ENCODE measurements around the gene KRT6B.
"Not testable (repeated sequence)": the region's sequence is repeated elsewhere in the genome, so short reads cannot be mapped to it uniquely, and the experiment has no call there.

Gene KRT6B
- long read RNA-seq, donor 1, result 0 reads
- long read RNA-seq, donor 2, result 0 reads
- long read RNA-seq, donor 3, result 0 reads
- long read RNA-seq, donor 4, result 0 reads
- long read RNA-seq, donor 5, result 0 reads
- long read RNA-seq, donor 6, result 0 reads
- long read RNA-seq, donor 7, result 0 reads
- long read RNA-seq, donor 8, result 0 reads

GRCh38 chr12:52452101-52452500, at the start of gene KRT6B:
Gene KRT6B (minus strand): TSS chr12:52452146. CDS start chr12:52452078, 68 bp downstream.
- no peak for DNase-seq

DNA sequence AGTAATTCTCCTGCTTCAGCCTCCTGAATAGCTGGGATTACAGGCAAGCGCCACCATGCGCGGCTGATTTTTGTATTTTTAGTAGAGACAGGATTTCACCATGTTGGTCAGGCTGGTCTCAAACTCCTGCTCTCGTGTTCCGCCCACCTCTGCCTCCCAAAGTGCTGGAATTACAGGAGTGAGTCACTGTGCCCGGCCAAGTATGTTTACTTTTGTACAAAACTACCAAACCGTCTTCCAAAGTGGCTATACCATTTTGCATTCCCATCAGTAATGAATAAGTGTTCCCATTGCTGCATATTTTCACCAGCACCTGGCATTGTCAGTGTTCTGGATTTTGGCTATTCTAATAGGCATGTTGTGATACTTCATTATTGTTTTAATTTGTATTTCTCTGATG, 49.5 kb upstream of the KRT6B start:
- no peak for DNase-seq

DNA sequence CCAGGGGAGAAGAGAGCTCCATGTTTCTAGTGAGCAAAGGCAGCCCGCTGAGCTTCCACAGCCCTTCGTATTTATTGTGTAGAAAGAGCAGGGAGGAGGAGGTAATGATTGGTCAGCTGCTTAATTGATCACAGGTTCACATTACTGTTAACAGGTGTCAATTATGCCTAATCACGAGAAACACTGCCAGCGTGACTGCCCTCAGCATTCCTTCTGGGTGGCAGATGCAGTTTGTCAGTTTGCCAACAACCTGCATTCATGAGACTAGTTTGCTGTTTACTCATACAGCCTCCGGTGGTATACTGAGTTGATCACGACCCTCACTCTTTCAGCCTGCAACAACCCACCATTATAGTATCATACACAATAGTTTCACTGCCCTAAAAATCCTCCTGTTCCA, 48.6 kb upstream of the KRT6B start:
- DNase-seq, result not testable (repeated sequence)

GRCh38 chr12:52499806-52500560, 48.0 kb upstream of the KRT6B start:
- DNase-seq, result no peak

- DNase-seq, result no peak
Observed at GRCh38 chr12:52498946-52499345, 47.0 kb upstream of the KRT6B start.

DNA sequence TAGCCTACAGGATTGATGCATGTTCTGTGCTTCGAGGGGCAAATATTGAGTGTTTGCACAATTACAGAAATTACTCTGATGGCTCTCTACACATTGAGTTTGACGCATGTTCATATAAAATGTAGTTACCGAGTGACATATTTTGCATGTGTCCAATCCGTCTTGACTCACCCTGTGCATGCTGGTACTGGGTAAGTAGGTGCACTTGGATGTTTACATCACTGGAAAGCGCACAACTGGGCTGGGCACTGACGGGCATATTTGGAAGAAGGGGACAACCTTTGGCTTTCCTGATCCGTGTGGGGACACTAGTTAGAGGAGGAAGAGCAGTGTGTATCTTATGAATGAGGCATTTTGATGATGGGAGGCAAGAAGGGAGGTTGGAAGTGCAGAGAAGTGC, 46.0 kb upstream of the KRT6B start:
- DNase-seq, result no peak

DNA sequence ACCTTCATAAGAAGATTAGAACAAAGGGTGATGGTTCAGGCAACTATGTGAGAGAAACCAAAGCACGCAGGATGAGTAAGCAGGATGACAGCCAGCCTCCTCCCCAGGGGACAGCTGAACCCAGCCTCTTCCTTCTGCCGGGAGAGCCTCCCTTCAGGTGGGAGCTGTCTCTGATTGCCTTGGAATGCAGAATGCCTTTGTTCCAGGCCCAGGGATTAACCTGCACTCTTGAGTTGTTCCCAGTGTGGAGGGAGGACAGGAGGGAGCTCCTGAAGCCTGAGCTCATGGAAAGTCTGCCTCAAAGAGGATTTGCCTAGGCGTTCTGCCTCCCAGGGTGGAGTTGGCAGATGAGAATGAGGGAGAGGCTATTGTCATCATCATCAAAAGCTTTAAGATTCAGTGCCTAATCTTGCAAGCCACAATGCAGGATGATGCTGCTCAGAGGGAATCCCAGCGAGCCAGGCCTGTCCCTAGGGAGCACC, 44.7 kb upstream of the KRT6B start:
- DNase-seq, result no peak

DNA sequence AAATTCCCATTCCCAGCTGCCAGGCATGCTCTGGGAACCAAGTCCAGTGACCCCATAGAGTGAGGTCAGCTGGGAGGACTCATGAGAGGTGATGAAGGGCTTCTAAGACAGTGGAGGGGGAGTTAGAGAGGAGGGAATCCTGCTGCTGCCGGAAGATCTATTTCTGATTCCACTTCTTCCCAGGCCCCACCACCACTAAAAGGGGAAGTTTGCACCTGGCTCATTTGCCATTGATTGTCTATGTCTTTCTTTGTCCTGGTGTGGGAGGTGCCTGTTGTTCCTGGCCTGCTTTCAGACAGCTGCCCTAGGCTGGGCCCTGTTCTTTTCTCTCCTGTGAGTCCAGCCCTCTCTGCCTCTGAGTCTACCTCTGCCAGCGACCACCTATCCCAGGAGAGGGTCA, 44.1 kb upstream of the KRT6B start:
- no peak for DNase-seq

- DNase-seq, result peak; percentile 9
Observed at GRCh38 chr12:52495389-52495788, 43.4 kb upstream of the KRT6B start.

DNA sequence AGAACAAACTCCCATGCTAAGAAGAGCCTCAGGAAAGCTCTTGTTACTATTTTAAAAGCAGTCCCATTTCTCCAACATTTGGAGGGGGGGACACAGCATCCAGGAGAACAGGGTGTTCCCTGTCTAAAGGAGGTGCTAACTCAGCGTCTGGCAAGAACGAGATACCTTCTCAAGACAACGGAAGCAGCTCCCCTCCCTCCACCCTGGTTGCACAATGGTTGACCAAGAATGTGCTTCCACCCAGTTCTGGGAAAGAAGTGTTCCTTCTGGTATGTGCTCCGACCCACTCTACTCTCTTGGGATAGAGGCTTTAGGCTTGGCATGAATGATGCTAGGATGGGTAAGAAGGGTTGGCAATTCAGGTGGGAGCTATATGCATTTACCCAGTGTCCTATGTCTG, 42.6 kb upstream of the KRT6B start:
- DNase-seq, result no peak

GRCh38 chr12:52494100-52494499, 42.2 kb upstream of the KRT6B start:
- DNase-seq, result no peak

- no peak for DNase-seq
Observed at GRCh38 chr12:52493172-52493571, 41.2 kb upstream of the KRT6B start, which contains the start of gene KRT6A. Gene KRT6A (minus strand): TSS chr12:52493257. CDS start chr12:52493188, 69 bp downstream.

DNA sequence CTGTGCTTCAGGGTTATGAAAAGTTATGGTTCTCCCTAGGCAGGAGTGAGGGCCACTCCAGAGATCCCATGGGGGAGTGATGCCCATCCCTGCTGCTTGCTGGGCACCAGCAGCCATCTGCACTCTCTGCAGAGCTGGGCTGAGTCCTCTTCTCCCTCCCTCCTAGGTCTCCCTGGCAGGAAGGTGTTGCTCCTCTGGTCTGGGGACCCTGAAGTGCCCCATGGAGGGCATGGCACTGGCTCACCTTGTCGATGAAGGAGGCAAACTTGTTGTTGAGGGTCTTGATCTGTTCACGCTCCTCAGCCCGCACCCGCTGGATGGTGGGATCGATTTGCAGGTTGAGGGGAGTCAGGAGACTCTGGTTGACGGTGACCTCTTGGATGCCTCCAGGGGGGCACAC, 40.5 kb upstream of the KRT6B start:
- DNase-seq, result not testable (repeated sequence)

GRCh38 chr12:52491495-52491894, 39.5 kb upstream of the KRT6B start:
- not testable (repeated sequence) for DNase-seq

DNA sequence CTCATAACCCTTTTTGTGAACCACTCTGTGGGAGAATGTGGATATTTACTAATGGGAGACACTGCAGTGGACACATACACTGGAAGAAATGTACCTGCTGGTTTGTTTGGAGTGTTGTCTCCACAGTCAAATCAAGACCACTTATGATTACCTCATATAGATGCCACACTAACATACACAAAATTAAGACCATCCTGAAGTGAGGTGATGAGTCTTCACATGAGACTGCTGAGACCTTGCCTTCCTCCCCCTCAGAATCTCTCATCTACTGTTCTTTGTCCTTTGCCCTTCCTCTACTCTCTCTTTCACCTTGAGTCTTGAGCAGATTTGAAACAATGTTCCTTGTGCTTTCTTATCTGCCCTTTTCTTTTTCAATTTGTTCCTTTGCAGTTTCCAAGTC, 36.8 kb upstream of the KRT6B start:
- DNase-seq, result no peak

GRCh38 chr12:52487744-52488443, 35.9 kb upstream of the KRT6B start:
- not testable (repeated sequence) for DNase-seq

DNA sequence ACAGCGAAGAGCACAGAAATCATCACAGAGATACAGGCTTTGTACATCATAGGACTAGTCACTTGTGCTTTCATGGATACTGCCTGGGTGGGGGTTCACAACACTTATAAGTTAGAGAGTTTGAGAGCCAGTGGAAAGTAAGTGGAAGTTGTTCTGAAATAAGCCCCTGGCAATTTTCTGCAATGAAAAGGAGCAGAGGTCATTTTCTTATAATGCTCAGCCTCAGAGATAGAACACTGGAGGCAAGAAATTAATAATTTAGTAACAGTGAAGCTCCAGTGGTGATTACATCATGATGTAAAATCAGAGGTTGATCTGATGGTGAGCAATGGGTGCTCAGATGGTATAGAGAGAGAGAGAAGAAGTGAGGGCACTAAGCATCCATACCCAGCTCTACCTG, 35.3 kb upstream of the KRT6B start:
- no peak for DNase-seq

DNA sequence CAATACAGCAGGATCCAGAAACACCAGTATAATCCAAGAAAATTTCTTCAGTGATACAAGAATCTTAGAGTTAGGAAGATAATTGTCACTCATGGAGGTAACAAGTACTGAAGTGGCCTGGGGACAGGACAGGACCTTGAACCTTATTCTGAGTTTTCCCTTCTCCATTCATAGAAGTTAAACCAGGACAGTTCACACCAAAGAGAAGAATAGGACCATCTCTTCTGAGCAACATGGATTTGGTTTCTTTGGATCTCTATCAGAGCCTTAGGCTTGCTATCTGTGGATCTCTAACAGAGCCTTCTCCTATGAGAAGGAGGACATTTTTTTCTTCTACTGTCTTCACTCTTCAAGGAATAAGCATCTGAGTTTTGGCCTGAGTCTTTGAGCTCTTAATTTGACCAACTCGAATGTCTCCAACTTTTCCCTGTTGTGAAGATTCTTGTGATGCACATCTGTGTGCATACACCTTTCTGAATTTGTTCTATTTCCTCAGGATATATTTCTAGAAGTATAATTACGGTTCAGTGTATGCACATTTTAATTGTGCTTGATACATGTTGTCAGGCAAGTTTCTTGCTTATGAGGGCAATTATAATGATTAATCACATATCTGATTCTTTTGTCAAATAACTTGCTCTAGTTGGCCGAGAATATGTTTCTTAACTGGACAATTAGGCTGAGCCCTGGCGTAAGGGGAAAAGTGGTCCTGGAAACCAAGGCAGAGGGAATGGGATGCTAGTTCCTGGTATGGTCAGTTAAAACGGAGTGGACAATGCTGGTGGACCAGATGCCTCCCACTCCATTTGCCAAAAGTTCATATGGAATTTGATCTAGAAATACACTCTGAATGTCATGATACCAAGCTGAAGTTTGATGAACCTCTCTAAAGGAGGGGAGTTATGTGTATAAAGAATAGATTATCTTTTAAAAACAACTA, 34.5 kb upstream of the KRT6B start:
- no peak for DNase-seq

DNA sequence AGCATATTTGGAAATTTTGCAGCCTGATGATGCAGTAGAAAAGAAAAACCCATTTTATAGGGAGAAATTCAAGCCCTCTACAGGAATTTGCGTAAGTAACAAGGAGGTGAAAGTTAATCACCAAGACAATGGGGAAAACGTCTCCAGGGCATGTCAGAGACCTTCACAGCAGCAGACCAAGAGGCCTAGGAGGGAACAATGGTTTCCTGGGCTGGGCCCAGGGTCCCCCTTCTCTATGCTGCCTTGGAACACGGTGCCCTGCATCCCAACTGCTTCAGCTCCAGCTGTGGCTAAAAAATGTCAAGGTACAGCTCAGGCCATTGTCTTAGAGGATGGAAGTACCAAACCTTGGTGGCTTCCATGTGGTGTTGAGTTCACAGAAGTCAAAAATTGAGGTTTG, 28.1 kb upstream of the KRT6B start:
- no peak for DNase-seq

DNA sequence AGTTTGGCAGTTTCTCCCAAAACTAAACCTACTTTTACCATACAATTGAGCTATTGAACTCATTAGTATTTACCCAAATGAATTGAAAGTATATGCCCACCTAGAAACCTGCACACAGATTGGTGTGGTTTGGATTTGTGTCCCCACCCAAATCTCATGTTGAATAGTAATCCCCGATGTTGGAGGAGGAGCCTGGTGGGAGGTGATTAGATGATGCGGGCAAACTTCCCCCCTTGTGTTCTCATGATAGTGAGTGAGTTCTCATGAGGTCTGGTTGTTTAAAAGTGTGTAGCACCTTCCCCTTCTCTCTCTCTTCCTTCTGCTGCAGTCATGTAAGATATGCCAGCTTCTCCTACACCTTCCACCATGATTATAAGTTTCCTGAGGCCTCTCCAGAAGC, 25.7 kb upstream of the KRT6B start:
- no peak for DNase-seq

DNA sequence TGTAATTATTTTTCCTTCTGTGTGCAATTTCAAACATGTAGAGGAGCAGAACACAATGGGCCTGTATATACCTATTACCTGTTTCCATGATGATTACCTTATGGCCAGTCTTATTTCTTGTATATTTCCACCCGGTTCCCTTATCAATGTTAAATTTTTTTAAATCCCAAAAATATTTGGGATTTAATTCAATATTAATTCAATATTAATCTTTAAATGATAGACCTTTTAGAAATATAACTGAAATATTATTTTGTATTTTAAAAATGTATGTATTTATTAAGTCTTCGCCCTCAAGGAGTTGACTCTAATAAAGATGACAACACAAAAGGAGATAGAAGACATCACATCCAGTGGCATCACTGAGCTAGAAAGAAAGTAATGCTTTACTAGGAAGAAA, 22.3 kb upstream of the KRT6B start:
- DNase-seq, result no peak

- DNase-seq, result no peak
Observed at GRCh38 chr12:52473768-52474167, 21.8 kb upstream of the KRT6B start, which contains the start of gene KRT6C. Gene KRT6C (minus strand): TSS chr12:52473805. CDS start chr12:52473737, 68 bp downstream.
